Liver (tissue), 9 donors: ENCODE results near the gene ARF1. TPM values are rescaled to one million over a fixed set of nuclear protein-coding genes. Genes with fewer than 3 reads are reported as not detected.

Experiments
- DNase-seq: peaks from one replicate; pipeline ENCODE4 v3.0.0-alpha.2; 2017; ENCODE audit warnings: low spot score
- H3K27ac ChIP-seq, 2 donors: one replicate each; pipeline ENCODE4 v1.7.0; 2013; ENCODE audit warnings: inconsistent platforms in 2 of 2, low read length in 2 of 2, control low read depth in 1 of 2, low read depth in 1 of 2, mild to moderate bottlenecking in 1 of 2
- H3K27me3 ChIP-seq, 4 donors: one replicate each; pipeline versions ENCODE4 v1.6.1 to v1.7.0; 2013; ENCODE audit warnings: low read length in 3 of 4, inconsistent platforms in 1 of 4, mild to moderate bottlenecking in 1 of 4, moderate library complexity in 1 of 4; ENCODE audit not compliant: control insufficient read depth in 4 of 4, insufficient read depth in 4 of 4
- H3K36me3 ChIP-seq, 4 donors: one replicate each; pipeline versions ENCODE4 v1.6.1 to v1.7.0; 2013; ENCODE audit warnings: low read length in 3 of 4, mild to moderate bottlenecking in 3 of 4, low read depth in 1 of 4, moderate library complexity in 1 of 4; ENCODE audit not compliant: control insufficient read depth in 4 of 4, insufficient read depth in 3 of 4
- H3K4me1 ChIP-seq, 4 donors: one replicate each; pipeline versions ENCODE4 v1.6.1 to v1.7.0; 2013; ENCODE audit warnings: low read length in 3 of 4, mild to moderate bottlenecking in 3 of 4, moderate library complexity in 1 of 4; ENCODE audit not compliant: control insufficient read depth in 4 of 4, insufficient read depth in 4 of 4
- H3K4me3 ChIP-seq, 3 donors: one replicate each; pipeline versions ENCODE4 v1.6.1 to v1.7.0; 2013; ENCODE audit warnings: low read length in 3 of 3, control low read depth in 1 of 3, low read depth in 1 of 3, mild to moderate bottlenecking in 1 of 3
- H3K9ac ChIP-seq, 2 donors: one replicate each; pipeline ENCODE4 v1.7.0; 2013; ENCODE audit warnings: low read length in 2 of 2, mild to moderate bottlenecking in 2 of 2, moderate library complexity in 2 of 2, control low read depth in 1 of 2, low read depth in 1 of 2
- H3K9me3 ChIP-seq, 4 donors: one replicate each; pipeline versions ENCODE4 v1.6.1 to v1.7.0; 2013; ENCODE audit warnings: low read length in 3 of 4; ENCODE audit not compliant: control insufficient read depth in 4 of 4
- EGR1 ChIP-seq, 2 donors: IDR thresholded peaks; 2 replicates each; pipeline ENCODE4 v1.6.1; 2016 to 2018; ENCODE audit warnings: antibody characterized with exemption in 2 of 2, low read depth in 2 of 2
- FOXA2 ChIP-seq: IDR thresholded peaks from 2 replicates; pipeline ENCODE4 v1.6.1; 2016; ENCODE audit warnings: antibody characterized with exemption
- HNF4A ChIP-seq, 2 donors: conservative IDR thresholded peaks; 2 replicates each; pipeline ENCODE4 v1.6.1; 2016; ENCODE audit warnings: antibody characterized with exemption in 2 of 2, mild to moderate bottlenecking in 2 of 2
- HNF4G ChIP-seq: IDR thresholded peaks from 2 replicates; pipeline ENCODE4 v1.6.1; 2016; ENCODE audit warnings: antibody characterized with exemption
- RAD21 ChIP-seq, 2 donors: IDR thresholded peaks; 2 replicates each; pipeline ENCODE4 v1.6.1; 2016; ENCODE audit warnings: antibody characterized with exemption in 2 of 2, mild to moderate bottlenecking in 2 of 2
- RXRA ChIP-seq, 2 donors: IDR thresholded peaks; 2 replicates each; pipeline ENCODE4 v1.6.1; 2017 to 2018; ENCODE audit warnings: antibody characterized with exemption in 2 of 2, mild to moderate bottlenecking in 1 of 2
- SP1 ChIP-seq: IDR thresholded peaks from 2 replicates; pipeline ENCODE4 v1.6.1; 2018; ENCODE audit warnings: antibody characterized with exemption, mild to moderate bottlenecking
- TAF1 ChIP-seq: conservative IDR thresholded peaks from 2 replicates; pipeline ENCODE4 v1.6.1; 2016; ENCODE audit warnings: antibody characterized with exemption, mild to moderate bottlenecking
- YY1 ChIP-seq: IDR thresholded peaks from 2 replicates; pipeline ENCODE4 v1.6.1; 2016; ENCODE audit warnings: antibody characterized with exemption, mild to moderate bottlenecking
- WGBS: extraction: QIAGEN DNeasy Blood & Tissue Kit; methylation state at CpG from one replicate; pipeline ENCODE4 v1.1.7; 2013; 5-methylcytosine and 5-hydroxymethylcytosine counted together
- polyA plus RNA-seq, 2 donors: library from polyadenylated mRNA; stranded (reverse) in 1 of 2; unstranded in 1 of 2; fragments of 200-250 nt in 1 of 2; fragments of >200 nt in 1 of 2; fragmentation: Nextera tagmentation in 1 of 2; extraction: Ambion mirVana in 1 of 2; gene quantifications; one replicate each; pipeline versions ENCODE4 v1.2.1 to v1.2.3, GENCODE V29; 2013 to 2015
- total RNA-seq, 2 donors: library from RNA; depleted of rRNA; stranded (reverse); fragments of >200 nt; gene quantifications; one replicate each; pipeline ENCODE4 v1.2.3, GENCODE V29; 2014
- TF ChIP-seq, protein P1 (sequence below): IDR thresholded peaks from 2 replicates; pipeline ENCODE4 v1.6.1; 2016; ENCODE audit warnings: antibody characterized with exemption, mild to moderate bottlenecking
- TF ChIP-seq, protein P2 (sequence below): IDR thresholded peaks from 2 replicates; pipeline ENCODE4 v1.6.1; 2016; ENCODE audit warnings: antibody characterized with exemption
- donor health status: healthy.
- donor health status: healthy.
- donor health status: healthy.
- donor health status: healthy.
- donor health status: healthy.

The ARF1 gene
- total and polyA plus RNA-seq, 4 donors: 151 to 282 (median 213) TPM

DNA sequence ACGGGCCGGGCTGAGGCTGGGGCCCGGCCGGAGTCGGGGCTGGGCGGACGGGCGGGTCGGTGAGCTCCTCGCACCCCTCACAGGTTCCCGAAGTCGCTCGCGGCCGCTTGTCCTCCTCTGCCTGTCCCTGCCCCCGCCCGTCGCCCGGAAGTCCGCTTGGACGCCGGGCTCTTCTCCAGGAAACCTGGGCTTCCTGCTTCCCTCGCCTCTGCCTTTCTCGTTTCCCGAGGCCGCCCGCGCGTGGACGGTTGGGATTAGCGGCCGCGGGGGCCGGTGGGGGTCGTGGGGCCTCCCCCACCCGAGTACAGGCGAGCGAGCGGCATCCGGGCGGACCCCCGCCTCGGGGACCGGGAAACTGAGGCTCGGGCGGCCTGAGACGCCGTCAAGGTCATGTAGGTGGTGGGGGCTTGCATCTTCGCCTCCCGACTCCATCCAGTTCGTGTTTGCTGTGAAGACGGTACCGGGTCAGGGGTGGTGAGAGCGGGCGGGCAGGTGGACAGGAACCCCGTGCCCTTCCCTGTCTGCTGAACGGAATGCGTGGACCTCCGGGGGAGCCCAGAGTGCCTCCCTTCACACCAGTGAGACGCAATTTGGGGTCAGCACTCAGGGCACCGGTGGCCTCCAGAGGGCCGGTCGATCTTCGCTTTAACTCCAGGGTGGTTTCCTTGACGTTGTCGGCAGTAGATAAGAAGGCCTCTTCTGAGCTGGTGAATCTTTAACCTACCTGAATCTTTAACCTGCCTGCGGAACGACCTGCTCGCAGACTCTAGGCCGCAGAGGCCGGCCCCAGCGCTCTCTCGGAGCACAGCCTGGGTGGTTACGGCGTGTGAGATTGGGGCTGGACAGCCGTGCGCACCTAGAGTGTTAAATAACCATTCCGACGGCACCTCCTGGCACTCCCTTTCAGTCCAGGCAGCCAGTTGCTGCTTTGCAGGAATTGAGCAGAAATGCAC lies 686 bp downstream of the ARF1 start:
- H3K4me1 ChIP-seq: peaks cover 26 to 53% (median 46%) of the 10 kb centered on the region in 4 donors
- H3K9me3 ChIP-seq: no peaks in the 10 kb centered on the region
- peak; percentile 64 for DNase-seq
- under 1% methylated on average over 79 of the region's 79 CpGs for WGBS
- peak overlapping the region; percentile 88 to 96 (median 89) for H3K4me3 ChIP-seq
- H3K27ac ChIP-seq: peak overlapping the region; percentile 90 to 93
- no peaks in the 10 kb centered on the region for H3K27me3 ChIP-seq
- peak overlapping the region; percentile 88 to 99 for H3K9ac ChIP-seq
- TF ChIP-seq FOXA2: no peak
- TF ChIP-seq HNF4G: no peak
- no peak for TF ChIP-seq EGR1 (IDR thresholded peaks at IDR 0.05; ENCODE audit: low read depth in 2 of 2)
- no peak for TF ChIP-seq RAD21 (IDR thresholded peaks at IDR 0.05)
- TF ChIP-seq, protein P1, sequence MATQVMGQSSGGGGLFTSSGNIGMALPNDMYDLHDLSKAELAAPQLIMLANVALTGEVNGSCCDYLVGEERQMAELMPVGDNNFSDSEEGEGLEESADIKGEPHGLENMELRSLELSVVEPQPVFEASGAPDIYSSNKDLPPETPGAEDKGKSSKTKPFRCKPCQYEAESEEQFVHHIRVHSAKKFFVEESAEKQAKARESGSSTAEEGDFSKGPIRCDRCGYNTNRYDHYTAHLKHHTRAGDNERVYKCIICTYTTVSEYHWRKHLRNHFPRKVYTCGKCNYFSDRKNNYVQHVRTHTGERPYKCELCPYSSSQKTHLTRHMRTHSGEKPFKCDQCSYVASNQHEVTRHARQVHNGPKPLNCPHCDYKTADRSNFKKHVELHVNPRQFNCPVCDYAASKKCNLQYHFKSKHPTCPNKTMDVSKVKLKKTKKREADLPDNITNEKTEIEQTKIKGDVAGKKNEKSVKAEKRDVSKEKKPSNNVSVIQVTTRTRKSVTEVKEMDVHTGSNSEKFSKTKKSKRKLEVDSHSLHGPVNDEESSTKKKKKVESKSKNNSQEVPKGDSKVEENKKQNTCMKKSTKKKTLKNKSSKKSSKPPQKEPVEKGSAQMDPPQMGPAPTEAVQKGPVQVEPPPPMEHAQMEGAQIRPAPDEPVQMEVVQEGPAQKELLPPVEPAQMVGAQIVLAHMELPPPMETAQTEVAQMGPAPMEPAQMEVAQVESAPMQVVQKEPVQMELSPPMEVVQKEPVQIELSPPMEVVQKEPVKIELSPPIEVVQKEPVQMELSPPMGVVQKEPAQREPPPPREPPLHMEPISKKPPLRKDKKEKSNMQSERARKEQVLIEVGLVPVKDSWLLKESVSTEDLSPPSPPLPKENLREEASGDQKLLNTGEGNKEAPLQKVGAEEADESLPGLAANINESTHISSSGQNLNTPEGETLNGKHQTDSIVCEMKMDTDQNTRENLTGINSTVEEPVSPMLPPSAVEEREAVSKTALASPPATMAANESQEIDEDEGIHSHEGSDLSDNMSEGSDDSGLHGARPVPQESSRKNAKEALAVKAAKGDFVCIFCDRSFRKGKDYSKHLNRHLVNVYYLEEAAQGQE: no peak
- TF ChIP-seq SP1: no peak
- no peak for TF ChIP-seq HNF4A (conservative IDR thresholded peaks at IDR 0.05)
- no peak for TF ChIP-seq TAF1
- TF ChIP-seq YY1: no peak
- TF ChIP-seq RXRA (IDR thresholded peaks at IDR 0.05): no peak
- peaks cover 0 to 2% (median 0%) of the 10 kb centered on the region in 4 donors for H3K36me3 ChIP-seq

- DNase-seq: no peak
- Histone ChIP-seq H3K36me3 (peaks cover 0 to 3% (median under 1%) of the 10 kb centered on the region in 4 donors), H3K4me3 (peak overlapping the region; percentile 88 to 96 (median 89)), H3K9me3 (no peaks in the 10 kb centered on the region), H3K9ac (peak overlapping the region; percentile 88 to 99), H3K27me3 (no peaks in the 10 kb centered on the region), H3K27ac (peak overlapping the region; percentile 90 to 93), H3K4me1 (peaks cover 28 to 60% (median 52%) of the 10 kb centered on the region in 4 donors)
- TF ChIP-seq HNF4A (conservative IDR thresholded peaks at IDR 0.05): no peak
- TF ChIP-seq, protein P2, sequence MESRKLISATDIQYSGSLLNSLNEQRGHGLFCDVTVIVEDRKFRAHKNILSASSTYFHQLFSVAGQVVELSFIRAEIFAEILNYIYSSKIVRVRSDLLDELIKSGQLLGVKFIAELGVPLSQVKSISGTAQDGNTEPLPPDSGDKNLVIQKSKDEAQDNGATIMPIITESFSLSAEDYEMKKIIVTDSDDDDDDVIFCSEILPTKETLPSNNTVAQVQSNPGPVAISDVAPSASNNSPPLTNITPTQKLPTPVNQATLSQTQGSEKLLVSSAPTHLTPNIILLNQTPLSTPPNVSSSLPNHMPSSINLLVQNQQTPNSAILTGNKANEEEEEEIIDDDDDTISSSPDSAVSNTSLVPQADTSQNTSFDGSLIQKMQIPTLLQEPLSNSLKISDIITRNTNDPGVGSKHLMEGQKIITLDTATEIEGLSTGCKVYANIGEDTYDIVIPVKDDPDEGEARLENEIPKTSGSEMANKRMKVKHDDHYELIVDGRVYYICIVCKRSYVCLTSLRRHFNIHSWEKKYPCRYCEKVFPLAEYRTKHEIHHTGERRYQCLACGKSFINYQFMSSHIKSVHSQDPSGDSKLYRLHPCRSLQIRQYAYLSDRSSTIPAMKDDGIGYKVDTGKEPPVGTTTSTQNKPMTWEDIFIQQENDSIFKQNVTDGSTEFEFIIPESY: no peak
- WGBS: under 1% methylated on average over 17 of the region's 17 CpGs
These were observed 1.4 kb downstream of the ARF1 start for GRCh38 chr1:228083871-228084278.
